ENCODE measurements around the gene ATG7.

The ATG7 gene

GRCh38 chr3:11576453-11576852 lies 304.3 kb downstream of the ATG7 start:
- Mint-ChIP-seq H3K4me3 (no peak overlapping the region), H3K27ac (no peak overlapping the region), H3K4me1 (ENCODE audit: low read depth) (peaks cover 4% of the 10 kb centered on the region), H3K27me3 (ENCODE audit: low read depth) (no peaks in the 10 kb centered on the region), H3K36me3 (ENCODE audit: low read depth) (peaks cover 15% of the 10 kb centered on the region), H3K9me3 (no peaks in the 10 kb centered on the region)
- DNase-seq (ENCODE audit: low spot score) = no peak

- DNase-seq (ENCODE audit: low spot score) = no peak
- Mint-ChIP-seq H3K36me3 (ENCODE audit: low read depth) (peaks cover 20% of the 10 kb centered on the region), H3K27me3 (ENCODE audit: low read depth) (no peaks in the 10 kb centered on the region), H3K9me3 (no peaks in the 10 kb centered on the region), H3K27ac (no peak overlapping the region), H3K4me3 (no peak overlapping the region), H3K4me1 (ENCODE audit: low read depth) (peaks cover 18% of the 10 kb centered on the region)
These were observed 306.0 kb downstream of the ATG7 start for GRCh38 chr3:11578169-11578568.

- Mint-ChIP-seq H3K4me1 (ENCODE audit: low read depth) (peaks cover 30% of the 10 kb centered on the region), H3K4me3 (no peak overlapping the region), H3K36me3 (ENCODE audit: low read depth) (peaks cover 16% of the 10 kb centered on the region), H3K27me3 (ENCODE audit: low read depth) (no peaks in the 10 kb centered on the region), H3K27ac (no peak overlapping the region), H3K9me3 (no peaks in the 10 kb centered on the region)
- DNase-seq (ENCODE audit: low spot score) = no peak
These were observed 308.4 kb downstream of the ATG7 start for GRCh38 chr3:11580645-11581044.

- Mint-ChIP-seq H3K36me3 (ENCODE audit: low read depth) (peaks cover 16% of the 10 kb centered on the region), H3K4me3 (peak overlapping the region; percentile 64), H3K27me3 (ENCODE audit: low read depth) (no peaks in the 10 kb centered on the region), H3K4me1 (ENCODE audit: low read depth) (peaks cover 30% of the 10 kb centered on the region), H3K27ac (no peak overlapping the region), H3K9me3 (no peaks in the 10 kb centered on the region)
- no peak for DNase-seq (ENCODE audit: low spot score)
These were observed 309.3 kb downstream of the ATG7 start for GRCh38 chr3:11581237-11582190.

GRCh38 chr3:11582191-11582968 lies 310.2 kb downstream of the ATG7 start:
- DNase-seq (ENCODE audit: low spot score) = no peak
- Mint-ChIP-seq H3K27ac (no peak overlapping the region), H3K27me3 (ENCODE audit: low read depth) (no peaks in the 10 kb centered on the region), H3K9me3 (no peaks in the 10 kb centered on the region), H3K4me1 (ENCODE audit: low read depth) (peaks cover 31% of the 10 kb centered on the region), H3K36me3 (ENCODE audit: low read depth) (peaks cover 18% of the 10 kb centered on the region), H3K4me3 (peak overlapping the region; percentile 64)

- peaks cover 18% of the 10 kb centered on the region for H3K36me3 Mint-ChIP-seq (ENCODE audit: low read depth)
- no peaks in the 10 kb centered on the region for H3K27me3 Mint-ChIP-seq (ENCODE audit: low read depth)
- no peak for DNase-seq (ENCODE audit: low spot score)
- H3K4me1 Mint-ChIP-seq (ENCODE audit: low read depth) = peaks cover 37% of the 10 kb centered on the region
- H3K9me3 Mint-ChIP-seq = no peaks in the 10 kb centered on the region
- no peak overlapping the region for H3K4me3 Mint-ChIP-seq
- no peak overlapping the region for H3K27ac Mint-ChIP-seq
These were observed 311.0 kb downstream of the ATG7 start for GRCh38 chr3:11583235-11583634.

- DNase-seq (ENCODE audit: low spot score) = no peak
- Mint-ChIP-seq H3K27me3 (ENCODE audit: low read depth) (no peaks in the 10 kb centered on the region), H3K9me3 (no peaks in the 10 kb centered on the region), H3K36me3 (ENCODE audit: low read depth) (peaks cover 19% of the 10 kb centered on the region), H3K4me3 (no peak overlapping the region), H3K27ac (no peak overlapping the region), H3K4me1 (ENCODE audit: low read depth) (peaks cover 41% of the 10 kb centered on the region)
These were observed 311.4 kb downstream of the ATG7 start for GRCh38 chr3:11583638-11584046.

GRCh38 chr3:11584570-11584969 lies 312.4 kb downstream of the ATG7 start:
- H3K4me1 Mint-ChIP-seq (ENCODE audit: low read depth) = peaks cover 47% of the 10 kb centered on the region
- no peak overlapping the region for H3K27ac Mint-ChIP-seq
- DNase-seq (ENCODE audit: low spot score) = no peak
- H3K9me3 Mint-ChIP-seq = no peaks in the 10 kb centered on the region
- peaks cover 21% of the 10 kb centered on the region for H3K36me3 Mint-ChIP-seq (ENCODE audit: low read depth)
- no peak overlapping the region for H3K4me3 Mint-ChIP-seq
- no peaks in the 10 kb centered on the region for H3K27me3 Mint-ChIP-seq (ENCODE audit: low read depth)

- no peak overlapping the region for H3K27ac Mint-ChIP-seq
- H3K4me3 Mint-ChIP-seq = no peak overlapping the region
- DNase-seq (ENCODE audit: low spot score) = no peak
- H3K4me1 Mint-ChIP-seq (ENCODE audit: low read depth) = peaks cover 39% of the 10 kb centered on the region
- no peaks in the 10 kb centered on the region for H3K9me3 Mint-ChIP-seq
- H3K27me3 Mint-ChIP-seq (ENCODE audit: low read depth) = no peaks in the 10 kb centered on the region
- peaks cover 13% of the 10 kb centered on the region for H3K36me3 Mint-ChIP-seq (ENCODE audit: low read depth)
These were observed 315.6 kb downstream of the ATG7 start for GRCh38 chr3:11587766-11588165.

GRCh38 chr3:11588338-11588737 lies 316.1 kb downstream of the ATG7 start:
- Mint-ChIP-seq H3K27me3 (ENCODE audit: low read depth) (no peaks in the 10 kb centered on the region), H3K4me1 (ENCODE audit: low read depth) (peaks cover 34% of the 10 kb centered on the region), H3K36me3 (ENCODE audit: low read depth) (peaks cover 13% of the 10 kb centered on the region), H3K4me3 (no peak overlapping the region), H3K27ac (no peak overlapping the region), H3K9me3 (no peaks in the 10 kb centered on the region)
- no peak for DNase-seq (ENCODE audit: low spot score)

- H3K9me3 Mint-ChIP-seq = no peaks in the 10 kb centered on the region
- peaks cover 33% of the 10 kb centered on the region for H3K4me1 Mint-ChIP-seq (ENCODE audit: low read depth)
- no peaks in the 10 kb centered on the region for H3K27me3 Mint-ChIP-seq (ENCODE audit: low read depth)
- H3K27ac Mint-ChIP-seq = peak overlapping the region; percentile 24
- no peak for DNase-seq (ENCODE audit: low spot score)
- no peak overlapping the region for H3K4me3 Mint-ChIP-seq
- peaks cover 16% of the 10 kb centered on the region for H3K36me3 Mint-ChIP-seq (ENCODE audit: low read depth)
These were observed 316.6 kb downstream of the ATG7 start for GRCh38 chr3:11588755-11589154.

GRCh38 chr3:11589706-11590105 lies 317.5 kb downstream of the ATG7 start:
- Mint-ChIP-seq H3K4me3 (no peak overlapping the region), H3K27ac (no peak overlapping the region), H3K27me3 (ENCODE audit: low read depth) (no peaks in the 10 kb centered on the region), H3K9me3 (no peaks in the 10 kb centered on the region), H3K36me3 (ENCODE audit: low read depth) (peaks cover 22% of the 10 kb centered on the region), H3K4me1 (ENCODE audit: low read depth) (peaks cover 28% of the 10 kb centered on the region)
- no peak for DNase-seq (ENCODE audit: low spot score)

GRCh38 chr3:11591002-11591355 lies 318.8 kb downstream of the ATG7 start:
- no peak for DNase-seq (ENCODE audit: low spot score)
- Mint-ChIP-seq H3K27me3 (ENCODE audit: low read depth) (no peaks in the 10 kb centered on the region), H3K27ac (no peak overlapping the region), H3K4me3 (no peak overlapping the region), H3K36me3 (ENCODE audit: low read depth) (peaks cover 25% of the 10 kb centered on the region), H3K9me3 (peaks cover 1% of the 10 kb centered on the region), H3K4me1 (ENCODE audit: low read depth) (peaks cover 29% of the 10 kb centered on the region)
